Type B pancreatic cell (in vitro differentiated cells): ENCODE measurements around the gene PTGES2. TPM values are rescaled to one million over a fixed set of nuclear protein-coding genes. Genes with fewer than 3 reads are reported as not detected.

Experiments used
- DNase-seq: peaks from one replicate; pipeline ENCODE4 v3.0.0; 2021; ENCODE audit warnings: mixed read lengths; ENCODE audit not compliant: unreplicated experiment; ENCODE audit errors: extremely low spot score
- H3K27ac Mint-ChIP-seq: 2 replicates; pipeline ENCODE4 v1.8.0; 2021; ENCODE audit warnings: mild to moderate bottlenecking, mixed read lengths
- H3K27me3 Mint-ChIP-seq: 2 replicates; pipeline ENCODE4 v1.8.0; 2021; ENCODE audit warnings: mixed read lengths
- H3K36me3 Mint-ChIP-seq: 2 replicates; pipeline ENCODE4 v1.8.0; 2021; ENCODE audit warnings: mixed read lengths
- H3K4me1 Mint-ChIP-seq: one replicate; pipeline ENCODE4 v1.8.0; 2021; ENCODE audit warnings: mixed read lengths; ENCODE audit not compliant: unreplicated experiment
- H3K4me3 Mint-ChIP-seq: 2 replicates; pipeline ENCODE4 v1.8.0; 2021; ENCODE audit warnings: mild to moderate bottlenecking, mixed read lengths
- H3K9me3 Mint-ChIP-seq: 2 replicates; pipeline ENCODE4 v1.8.0; 2021; ENCODE audit warnings: mixed read lengths
- CTCF ChIP-seq: fragments of 200-600 bp; sonication (generic); conservative IDR thresholded peaks from 2 replicates; pipeline ENCODE4 v1.5.0; 2021; ENCODE audit warnings: antibody characterized with exemption, mild to moderate bottlenecking
- total RNA-seq: library from RNA; stranded (reverse); gene quantifications from 2 replicates; pipeline ENCODE4 v1.2.1, GENCODE V29; 2021; ENCODE audit warnings: low replicate concordance

The PTGES2 gene
- total RNA-seq, 1 donor from 2014 or later, result 67.2 TPM

DNA sequence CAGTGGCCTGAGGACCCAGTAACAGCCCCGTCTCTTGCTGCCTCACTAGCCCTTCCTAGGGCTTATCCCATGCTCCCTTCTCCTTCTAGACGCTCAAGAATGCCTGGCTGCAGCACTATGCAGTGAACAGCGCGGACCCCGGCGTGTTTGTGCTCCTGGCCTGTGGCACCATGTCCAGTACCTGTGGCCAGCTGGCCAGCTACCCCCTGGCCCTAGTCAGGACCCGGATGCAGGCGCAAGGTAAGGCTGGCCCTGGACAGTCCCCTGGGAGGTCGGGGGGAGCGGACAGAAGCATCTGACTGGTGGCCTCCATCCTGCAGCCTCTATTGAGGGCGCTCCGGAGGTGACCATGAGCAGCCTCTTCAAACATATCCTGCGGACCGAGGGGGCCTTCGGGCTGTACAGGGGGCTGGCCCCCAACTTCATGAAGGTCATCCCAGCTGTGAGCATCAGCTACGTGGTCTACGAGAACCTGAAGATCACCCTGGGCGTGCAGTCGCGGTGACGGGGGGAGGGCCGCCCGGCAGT lies 20.5 kb downstream of the PTGES2 start:
- TF ChIP-seq CTCF, result no peak
- no peak overlapping the region for H3K4me3 Mint-ChIP-seq
- DNase-seq, result no peak
- no peaks in the 10 kb centered on the region for H3K9me3 Mint-ChIP-seq
- H3K27ac Mint-ChIP-seq, result peak overlapping the region; percentile 51
- H3K36me3 Mint-ChIP-seq, result peaks cover 15% of the 10 kb centered on the region
- no peaks in the 10 kb centered on the region for H3K27me3 Mint-ChIP-seq
- peaks cover 7% of the 10 kb centered on the region for H3K4me1 Mint-ChIP-seq

DNA sequence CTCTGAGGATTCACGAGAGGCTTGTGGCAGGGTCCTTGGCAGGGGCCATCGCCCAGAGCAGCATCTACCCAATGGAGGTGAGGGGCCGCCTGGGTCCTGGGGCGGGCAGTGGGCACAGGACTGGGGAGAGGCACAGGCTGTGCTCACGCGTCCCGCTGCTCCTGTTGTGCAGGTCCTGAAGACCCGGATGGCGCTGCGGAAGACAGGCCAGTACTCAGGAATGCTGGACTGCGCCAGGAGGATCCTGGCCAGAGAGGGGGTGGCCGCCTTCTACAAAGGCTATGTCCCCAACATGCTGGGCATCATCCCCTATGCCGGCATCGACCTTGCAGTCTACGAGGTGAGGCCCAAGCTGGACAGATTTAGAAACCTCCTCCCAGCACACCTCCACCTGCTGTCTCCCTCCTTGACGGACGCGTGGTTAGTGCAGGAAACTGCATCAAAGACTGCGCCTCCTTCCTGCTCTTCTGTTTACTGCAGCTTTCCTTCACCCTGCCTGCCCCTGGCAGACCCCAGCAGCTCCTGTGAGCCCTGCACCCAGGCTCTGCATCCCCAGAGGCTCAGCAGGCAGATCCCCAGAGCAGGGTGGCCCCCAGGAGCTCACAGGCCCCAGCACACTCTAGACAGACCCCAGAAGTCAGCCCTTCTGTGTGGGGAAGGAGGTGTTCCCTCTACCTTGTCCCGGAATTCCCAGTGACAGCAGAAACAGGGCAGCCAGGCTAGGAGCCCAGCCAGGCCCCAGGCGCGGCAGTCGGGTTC lies 21.2 kb downstream of the PTGES2 start:
- Mint-ChIP-seq H3K9me3 (no peaks in the 10 kb centered on the region), H3K27ac (peak overlapping the region; percentile 67), H3K27me3 (no peaks in the 10 kb centered on the region), H3K4me3 (no peak overlapping the region), H3K36me3 (peaks cover 18% of the 10 kb centered on the region), H3K4me1 (peaks cover 7% of the 10 kb centered on the region)
- TF ChIP-seq CTCF, result no peak
- no peak for DNase-seq

DNA sequence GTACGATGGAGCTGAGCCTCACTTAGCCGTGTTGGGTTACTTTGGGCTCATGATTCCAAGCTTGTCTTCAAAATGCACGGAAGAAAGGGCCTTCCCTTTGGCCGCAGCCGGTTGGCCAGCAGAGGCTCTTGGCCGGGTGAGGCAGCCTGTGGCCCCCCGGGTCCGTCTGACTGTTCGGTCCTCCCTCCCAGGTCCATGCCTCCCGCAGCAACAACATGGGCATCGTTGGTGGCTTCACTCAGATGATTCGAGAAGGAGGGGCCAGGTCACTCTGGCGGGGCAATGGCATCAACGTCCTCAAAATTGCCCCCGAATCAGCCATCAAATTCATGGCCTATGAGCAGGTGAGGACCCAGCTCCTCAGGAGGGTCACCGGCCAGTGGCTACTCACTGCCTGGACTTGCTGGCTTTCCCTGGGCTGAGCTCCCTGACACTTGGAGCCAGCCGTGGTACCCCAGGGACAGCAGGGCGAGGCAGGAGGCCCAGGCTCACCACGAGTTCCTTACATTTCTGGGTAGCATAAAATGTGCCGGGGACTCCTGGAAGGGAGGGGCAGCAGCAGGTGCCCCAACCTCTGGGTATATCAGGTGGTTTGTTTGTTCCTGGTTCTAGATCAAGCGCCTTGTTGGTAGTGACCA lies 21.9 kb downstream of the PTGES2 start:
- Mint-ChIP-seq H3K36me3 (peaks cover 23% of the 10 kb centered on the region), H3K4me3 (no peak overlapping the region), H3K4me1 (peaks cover 13% of the 10 kb centered on the region), H3K27me3 (no peaks in the 10 kb centered on the region), H3K9me3 (no peaks in the 10 kb centered on the region), H3K27ac (no peak overlapping the region)
- DNase-seq, result no peak
- no peak for TF ChIP-seq CTCF

GRCh38 chr9:128104171-128104618 lies 23.3 kb downstream of the PTGES2 start:
- peaks cover 17% of the 10 kb centered on the region for H3K36me3 Mint-ChIP-seq
- DNase-seq, result no peak
- no peaks in the 10 kb centered on the region for H3K27me3 Mint-ChIP-seq
- H3K27ac Mint-ChIP-seq, result peak overlapping the region; percentile 83
- peaks cover 11% of the 10 kb centered on the region for H3K4me1 Mint-ChIP-seq
- H3K9me3 Mint-ChIP-seq, result no peaks in the 10 kb centered on the region
- H3K4me3 Mint-ChIP-seq, result no peak overlapping the region
- TF ChIP-seq CTCF, result no peak

- Mint-ChIP-seq H3K27me3 (no peaks in the 10 kb centered on the region), H3K27ac (peak overlapping the region; percentile 83), H3K4me1 (peaks cover 17% of the 10 kb centered on the region), H3K36me3 (peaks cover 17% of the 10 kb centered on the region), H3K9me3 (no peaks in the 10 kb centered on the region), H3K4me3 (no peak overlapping the region)
- DNase-seq, result no peak
- TF ChIP-seq CTCF, result peak; percentile 32
Observed at GRCh38 chr9:128103589-128103962, 24.0 kb downstream of the PTGES2 start.
